ENCODE results near the gene GLIS1. TPM values are rescaled to one million over a fixed set of nuclear protein-coding genes. Genes with fewer than 3 reads are reported as not detected.

Gene GLIS1
- polyA plus RNA-seq, 1 experiment: 1.9 TPM

GRCh38 chr1:53517109-53517508 is 221.9 kb downstream of the GLIS1 start:
- ChIA-PET POLR2A (no interaction called here), CTCF (interaction anchor here (0.9 to 1.1 kb wide), 2 partner anchors 31 to 164 kb away, joined by 3 to 4 read pairs; no protein-coding TSS in a partner anchor)
- Histone ChIP-seq H3K27me3 (ENCODE audit: control insufficient read depth, insufficient read depth, low read length) (no peaks in the 10 kb centered on the region), H3K4me3 (ENCODE audit: low read depth, low read length) (no peak overlapping the region), H3K36me3 (ENCODE audit: control insufficient read depth, insufficient read depth, low read length) (peaks cover 6% of the 10 kb centered on the region; the same call in 1 of the 2 replicates)
- DNase-seq (ENCODE audit: low read depth): no peak
- TF ChIP-seq CTCF (IDR thresholded peaks at IDR 0.05; ENCODE audit: insufficient read depth, low read depth, low read length): no peak

DNA sequence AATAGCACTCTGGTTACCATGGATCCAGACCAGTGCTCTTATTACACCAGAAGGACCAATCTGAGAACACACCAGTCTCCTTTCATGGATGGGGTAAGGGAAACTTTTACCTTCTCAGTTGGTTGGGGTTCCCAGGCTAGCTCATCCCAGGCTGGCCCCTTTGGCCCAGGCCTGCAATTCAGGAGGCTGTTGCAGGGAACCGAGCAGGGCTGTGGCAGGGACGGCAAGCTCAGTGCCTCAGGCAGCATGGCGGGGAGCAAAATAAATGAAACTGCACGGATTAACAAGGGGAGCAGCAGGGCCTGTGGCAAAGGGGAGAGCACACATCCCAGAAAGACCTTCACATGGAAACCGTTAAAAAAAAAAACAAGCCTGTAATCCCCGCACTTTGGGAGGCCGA is 222.8 kb downstream of the GLIS1 start:
- no peak overlapping the region for H3K4me3 ChIP-seq (ENCODE audit: low read depth, low read length)
- H3K36me3 ChIP-seq (ENCODE audit: control insufficient read depth, insufficient read depth, low read length): peaks cover 6% of the 10 kb centered on the region; the same call in 1 of the 2 replicates
- ChIA-PET POLR2A (interaction anchor here (0.7 kb wide), 1 partner anchor 9 kb away, joined by 3 read pairs; no protein-coding TSS in a partner anchor), CTCF (no interaction called here)
- TF ChIP-seq CTCF (IDR thresholded peaks at IDR 0.05; ENCODE audit: insufficient read depth, low read depth, low read length): no peak
- no peak for DNase-seq (ENCODE audit: low read depth)
- no peaks in the 10 kb centered on the region for H3K27me3 ChIP-seq (ENCODE audit: control insufficient read depth, insufficient read depth, low read length)

- DNase-seq (ENCODE audit: low read depth): no peak
- H3K4me3 ChIP-seq (ENCODE audit: low read depth, low read length): no peak overlapping the region
- peaks cover 2% of the 10 kb centered on the region; the same call in 1 of the 2 replicates for H3K36me3 ChIP-seq (ENCODE audit: control insufficient read depth, insufficient read depth, low read length)
- no peaks in the 10 kb centered on the region for H3K27me3 ChIP-seq (ENCODE audit: control insufficient read depth, insufficient read depth, low read length)
- CTCF ChIA-PET: no interaction called here
- POLR2A ChIA-PET: no interaction called here
- TF ChIP-seq CTCF (IDR thresholded peaks at IDR 0.05; ENCODE audit: insufficient read depth, low read depth, low read length): no peak
These were observed 224.5 kb downstream of the GLIS1 start for GRCh38 chr1:53514436-53514835.

DNA sequence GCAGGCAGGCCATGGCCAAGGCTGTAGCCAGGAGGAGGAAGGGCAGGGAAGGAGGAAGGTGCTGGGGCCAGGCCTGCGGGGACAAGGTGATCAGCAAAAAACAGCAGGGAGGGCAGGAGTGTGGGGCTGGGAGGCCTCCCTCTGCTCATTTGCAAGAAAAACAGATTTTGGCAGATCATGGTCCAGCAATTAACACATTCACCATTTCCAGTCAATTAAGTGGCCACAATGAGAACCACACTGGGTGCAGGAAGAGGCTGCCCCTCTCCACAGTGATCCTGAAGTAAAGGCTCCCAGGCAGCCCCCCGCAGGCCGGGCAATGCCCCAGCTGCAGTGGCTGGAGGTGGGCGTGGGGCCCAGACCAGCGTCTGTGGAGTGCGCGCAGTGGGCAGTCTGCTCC is 225.1 kb downstream of the GLIS1 start:
- no peak for DNase-seq (ENCODE audit: low read depth)
- Histone ChIP-seq H3K36me3 (ENCODE audit: control insufficient read depth, insufficient read depth, low read length) (peaks cover 2% of the 10 kb centered on the region; the same call in 1 of the 2 replicates), H3K4me3 (ENCODE audit: low read depth, low read length) (no peak overlapping the region), H3K27me3 (ENCODE audit: control insufficient read depth, insufficient read depth, low read length) (no peaks in the 10 kb centered on the region)
- ChIA-PET POLR2A (no interaction called here), CTCF (no interaction called here)
- no peak for TF ChIP-seq CTCF (IDR thresholded peaks at IDR 0.05; ENCODE audit: insufficient read depth, low read depth, low read length)

GRCh38 chr1:53512807-53513755 is 225.9 kb downstream of the GLIS1 start:
- ChIA-PET POLR2A (no interaction called here), CTCF (interaction anchor here (0.7 to 1.6 kb wide), 3 partner anchors 25 to 244 kb away, joined by 3 read pairs; no protein-coding TSS in a partner anchor)
- peaks cover 1% of the 10 kb centered on the region; the same call in 1 of the 2 replicates for H3K36me3 ChIP-seq (ENCODE audit: control insufficient read depth, insufficient read depth, low read length)
- no peak for DNase-seq (ENCODE audit: low read depth)
- no peak overlapping the region for H3K4me3 ChIP-seq (ENCODE audit: low read depth, low read length)
- TF ChIP-seq CTCF (IDR thresholded peaks at IDR 0.05; ENCODE audit: insufficient read depth, low read depth, low read length): no peak
- no peaks in the 10 kb centered on the region for H3K27me3 ChIP-seq (ENCODE audit: control insufficient read depth, insufficient read depth, low read length)

All from BJ (cell line).